A549 (cell line): ENCODE results near the gene RING1. TPM values are rescaled to one million over a fixed set of nuclear protein-coding genes. Genes with fewer than 3 reads are reported as not detected.

ENCODE experiments used
- ATAC-seq, 2 experiments: fragments of 200-7000 bp in 1 of 2; fragments of >200 bp in 1 of 2; cut with Nextera tagmentation in 1 of 2; cut with Tn5 transposase in 1 of 2; 3 replicates each; pipeline versions ENCODE4 v1.8.0 to v1.9.1; 2018 to 2020; ENCODE audit warnings: mild to moderate bottlenecking in 1 of 2, moderate library complexity in 1 of 2
- CTCF ChIA-PET: fragments of 300-600 bp; sonication (Branson Sonifier 250); formaldehyde crosslinking; extraction: SDS; loops from one replicate; lab custom pipeline; 2021; ENCODE audit warnings: antibody characterized with exemption, inconsistent platforms; lab: Yijun Ruan, JAX
- POLR2A ChIA-PET: fragments of 350-600 bp; formaldehyde crosslinking; extraction: SDS; loops from one replicate; lab custom pipeline; 2021; ENCODE audit warnings: antibody characterized with exemption, inconsistent platforms; lab: Yijun Ruan, JAX
- DNase-seq, 2 experiments: peaks; one replicate each; pipeline versions ENCODE4 v3.0.0 to v3.0.0-alpha.2; 2011 to 2016; ENCODE audit warnings: low read depth in 1 of 2, low spot score in 1 of 2
- FAIRE-seq: peaks from 2 replicates; lab custom pipeline; 2011; peaks lifted over from hg19 to GRCh38; lab: Jason Lieb, UNC
- H3K27ac ChIP-seq, 2 experiments: fragments of >200 bp; sonication (Bioruptor Twin); formaldehyde crosslinking; 3 replicates each; pipeline ENCODE4 v1.5.1; 2016 to 2017
- H3K4me1 ChIP-seq: fragments of >200 bp; sonication (Bioruptor Twin); formaldehyde crosslinking; 3 replicates; pipeline ENCODE4 v1.6.1; 2016
- H3K4me2 ChIP-seq: fragments of >200 bp; sonication (Bioruptor Twin); formaldehyde crosslinking; 3 replicates; pipeline ENCODE4 v1.6.1; 2016
- H3K4me3 ChIP-seq: fragments of >200 bp; sonication (Bioruptor Twin); formaldehyde crosslinking; 3 replicates; pipeline ENCODE4 v1.5.1; 2016
- H3K9me3 ChIP-seq: fragments of >200 bp; sonication (Bioruptor Twin); formaldehyde crosslinking; 3 replicates; pipeline ENCODE4 v1.6.1; 2016
- CBX2 ChIP-seq: fragments of 200-600 bp; sonication (generic); IDR thresholded peaks from 2 replicates; pipeline ENCODE4 v1.6.1; 2016; ENCODE audit warnings: low read depth, mild to moderate bottlenecking, borderline replicate concordance
- CEBPB ChIP-seq, 2 experiments: fragments of >200 bp in 1 of 2; sonication (Bioruptor Twin) in 1 of 2; formaldehyde crosslinking in 1 of 2; IDR thresholded peaks; 2 replicates each; pipeline ENCODE4 v1.6.1; 2012 to 2016
- CHD2 ChIP-seq: fragments of 150-350 bp; IDR thresholded peaks from 2 replicates; pipeline ENCODE4 v1.6.1; 2014; ENCODE audit warnings: low read length; ENCODE audit not compliant: partially characterized antibody
- EHF ChIP-seq: fragments of 250-450 bp; sonication (Bioruptor Pico); IDR thresholded peaks from 2 replicates; pipeline ENCODE4 v1.5.0; 2020; ENCODE audit warnings: mild to moderate bottlenecking
- EHMT2 ChIP-seq: fragments of 200-600 bp; sonication (generic); IDR thresholded peaks from 2 replicates; pipeline ENCODE4 v1.6.1; 2016; ENCODE audit warnings: antibody characterized with exemption, low read depth, mild to moderate bottlenecking, moderate library complexity
- FOSB ChIP-seq: fragments of 250-450 bp; sonication (Bioruptor Pico); IDR thresholded peaks from 2 replicates; pipeline ENCODE4 v1.5.0; 2020; ENCODE audit warnings: mild to moderate bottlenecking, moderate library complexity
- FOXS1 ChIP-seq: fragments of 250-450 bp; sonication (Bioruptor Pico); IDR thresholded peaks from 2 replicates; pipeline ENCODE4 v1.5.0; 2020; ENCODE audit warnings: mild to moderate bottlenecking, moderate library complexity
- HDAC2 ChIP-seq: fragments of 200-600 bp; sonication (generic); IDR thresholded peaks from 2 replicates; pipeline ENCODE4 v1.6.1; 2016
- HEYL ChIP-seq: fragments of 250-450 bp; sonication (Bioruptor Pico); IDR thresholded peaks from 2 replicates; pipeline ENCODE4 v1.8.0; 2021; ENCODE audit warnings: mild to moderate bottlenecking, moderate library complexity
- HOXA7 ChIP-seq: fragments of 250-450 bp; sonication (Bioruptor Pico); IDR thresholded peaks from 2 replicates; pipeline ENCODE4 v1.5.0; 2020; ENCODE audit warnings: mild to moderate bottlenecking, moderate library complexity
- HOXB5 ChIP-seq: fragments of 250-450 bp; sonication (Bioruptor Pico); IDR thresholded peaks from 2 replicates; pipeline ENCODE4 v1.5.0; 2020; ENCODE audit warnings: mild to moderate bottlenecking, moderate library complexity
- JUN ChIP-seq, 2 experiments: fragments of >200 bp; sonication (Bioruptor Twin); formaldehyde crosslinking; IDR thresholded peaks; 2 replicates in 1 of 2; 3 replicates in 1 of 2; pipeline ENCODE4 v1.6.1; 2016 to 2017
- KDM1A ChIP-seq: fragments of 200-600 bp; sonication (generic); IDR thresholded peaks from 2 replicates; pipeline ENCODE4 v1.6.1; 2016; ENCODE audit warnings: low read depth, mild to moderate bottlenecking
- MYC ChIP-seq: IDR thresholded peaks from 2 replicates; pipeline ENCODE4 v1.6.1; 2012; ENCODE audit warnings: mild to moderate bottlenecking, inconsistent platforms, low read length, improper control_type of control experiment, borderline replicate concordance
- NFE2L2 ChIP-seq: fragments of 150-350 bp; conservative IDR thresholded peaks from 2 replicates; pipeline ENCODE4 v1.6.1; 2014; ENCODE audit warnings: low read length
- PHF8 ChIP-seq: fragments of 200-600 bp; sonication (generic); IDR thresholded peaks from 2 replicates; pipeline ENCODE4 v1.6.1; 2016; ENCODE audit warnings: low read depth, mild to moderate bottlenecking, antibody characterized with exemption, moderate library complexity, borderline replicate concordance
- RAD21 ChIP-seq, 2 experiments: fragments of >200 bp in 1 of 2; sonication (Bioruptor Twin) in 1 of 2; formaldehyde crosslinking in 1 of 2; IDR thresholded peaks in 1 of 2; conservative IDR thresholded peaks in 1 of 2; 2 replicates in 1 of 2; 3 replicates in 1 of 2; pipeline ENCODE4 v1.6.1; 2012 to 2018; ENCODE audit warnings: inconsistent platforms in 1 of 2
- RFX5 ChIP-seq: fragments of 450-650 bp; IDR thresholded peaks from 2 replicates; pipeline ENCODE4 v1.7.1; 2014; ENCODE audit warnings: antibody characterized with exemption, mild to moderate bottlenecking, moderate library complexity
- RNF2 ChIP-seq: fragments of 200-600 bp; sonication (generic); IDR thresholded peaks from 2 replicates; pipeline ENCODE4 v1.6.1; 2016; ENCODE audit warnings: low read depth, mild to moderate bottlenecking, antibody characterized with exemption, moderate library complexity, borderline replicate concordance
- TFCP2L1 ChIP-seq: fragments of 250-450 bp; sonication (Bioruptor Pico); IDR thresholded peaks from 2 replicates; pipeline ENCODE4 v1.5.0; 2021; ENCODE audit warnings: mild to moderate bottlenecking
- ZC3H11A ChIP-seq: fragments of 450-650 bp; IDR thresholded peaks from 2 replicates; pipeline ENCODE4 v1.6.1; 2014; ENCODE audit warnings: antibody characterized with exemption, mild to moderate bottlenecking
- ZNF302 ChIP-seq: fragments of 250-450 bp; sonication (Bioruptor Pico); IDR thresholded peaks from 2 replicates; pipeline ENCODE4 v1.9.0; 2021; ENCODE audit warnings: inconsistent platforms, mild to moderate bottlenecking, moderate library complexity
- WGBS: methylation state at CpG from one replicate; pipeline ENCODE4 v1.1.6; 2017; ENCODE audit errors: missing lambda C conversion rate; 5-methylcytosine and 5-hydroxymethylcytosine counted together
- polyA plus RNA-seq, 4 experiments: library from polyadenylated mRNA; depleted of rRNA in 3 of 4; stranded (reverse); fragments of >200 nt; fragmentation: RNase III in 1 of 4; extraction: RNeasy Plus Mini Kit Qiagen cat#74134 plus additional on column Dnase treatment in 1 of 4; gene quantifications; 2 replicates in 3 of 4; 3 replicates in 1 of 4; pipeline ENCODE4 v1.2.3, GENCODE V29; 2011 to 2017
- TF ChIP-seq, protein P1 (sequence below): fragments of 200-600 bp; sonication (generic); IDR thresholded peaks from 2 replicates; pipeline ENCODE4 v1.6.1; 2016; ENCODE audit warnings: antibody characterized with exemption, mild to moderate bottlenecking, moderate library complexity
- TF ChIP-seq, protein P2 (sequence below): fragments of 150-350 bp; IDR thresholded peaks from 2 replicates; pipeline ENCODE4 v1.6.1; 2014; ENCODE audit warnings: low read depth, mild to moderate bottlenecking, low read length
- TF ChIP-seq, protein P3 (sequence below): fragments of 250-450 bp; sonication (Bioruptor Pico); IDR thresholded peaks from 2 replicates; pipeline ENCODE4 v1.5.0; 2020; ENCODE audit warnings: low read depth, mild to moderate bottlenecking, moderate library complexity
- TF ChIP-seq, protein P4 (sequence below): fragments of >200 bp; sonication (Bioruptor Twin); formaldehyde crosslinking; IDR thresholded peaks from 3 replicates; pipeline ENCODE4 v1.6.1; 2016
- TF ChIP-seq, protein P5 (sequence below): IDR thresholded peaks from 2 replicates; pipeline ENCODE4 v1.6.1; 2012; ENCODE audit warnings: low read depth, borderline replicate concordance
- TF ChIP-seq, protein P6 (sequence below): fragments of >200 bp; sonication (Bioruptor Twin); formaldehyde crosslinking; IDR thresholded peaks from 3 replicates; pipeline ENCODE4 v1.5.1; 2016

RING1 gene
- polyA plus RNA-seq, 2 of the 4 experiments (the other 2 are of a cell fraction): 12.7 to 35.0 TPM

DNA sequence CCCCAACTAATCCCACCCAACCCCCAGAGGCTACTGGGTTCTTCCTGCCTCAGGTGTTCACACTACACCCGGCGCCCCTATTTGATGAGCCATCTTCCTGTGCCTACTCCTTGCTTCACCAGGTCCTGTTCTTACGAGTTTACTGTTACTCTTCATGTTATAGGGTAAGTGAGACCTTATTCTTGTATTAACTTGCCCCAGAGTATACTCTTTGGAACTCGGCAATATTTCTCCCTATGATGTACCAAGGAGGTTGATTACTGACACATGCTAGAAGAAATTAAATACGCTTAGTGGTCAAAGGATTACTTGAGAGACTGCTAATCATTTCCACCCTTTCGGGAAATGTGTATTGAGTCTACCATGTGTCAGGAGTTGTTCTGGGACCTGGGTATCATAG is 8.9 kb downstream of the RING1 start:
- ChIA-PET POLR2A (no interaction called here), CTCF (no interaction called here)
- FAIRE-seq: no peak
- no peak for ATAC-seq
- no peak for DNase-seq
- WGBS: 74% methylated on average over 6 of the region's 6 CpGs
- H3K9me3 ChIP-seq: no peaks in the 10 kb centered on the region
- H3K4me1 ChIP-seq: no peaks in the 10 kb centered on the region
- H3K4me3 ChIP-seq: no peak overlapping the region
- TF ChIP-seq ZNF302 (CRISPR knock-in tag): no peak
- no peak for TF ChIP-seq CEBPB (IDR thresholded peaks at IDR 0.05)
- TF ChIP-seq FOXS1 (CRISPR knock-in tag): no peak
- TF ChIP-seq, protein P1, sequence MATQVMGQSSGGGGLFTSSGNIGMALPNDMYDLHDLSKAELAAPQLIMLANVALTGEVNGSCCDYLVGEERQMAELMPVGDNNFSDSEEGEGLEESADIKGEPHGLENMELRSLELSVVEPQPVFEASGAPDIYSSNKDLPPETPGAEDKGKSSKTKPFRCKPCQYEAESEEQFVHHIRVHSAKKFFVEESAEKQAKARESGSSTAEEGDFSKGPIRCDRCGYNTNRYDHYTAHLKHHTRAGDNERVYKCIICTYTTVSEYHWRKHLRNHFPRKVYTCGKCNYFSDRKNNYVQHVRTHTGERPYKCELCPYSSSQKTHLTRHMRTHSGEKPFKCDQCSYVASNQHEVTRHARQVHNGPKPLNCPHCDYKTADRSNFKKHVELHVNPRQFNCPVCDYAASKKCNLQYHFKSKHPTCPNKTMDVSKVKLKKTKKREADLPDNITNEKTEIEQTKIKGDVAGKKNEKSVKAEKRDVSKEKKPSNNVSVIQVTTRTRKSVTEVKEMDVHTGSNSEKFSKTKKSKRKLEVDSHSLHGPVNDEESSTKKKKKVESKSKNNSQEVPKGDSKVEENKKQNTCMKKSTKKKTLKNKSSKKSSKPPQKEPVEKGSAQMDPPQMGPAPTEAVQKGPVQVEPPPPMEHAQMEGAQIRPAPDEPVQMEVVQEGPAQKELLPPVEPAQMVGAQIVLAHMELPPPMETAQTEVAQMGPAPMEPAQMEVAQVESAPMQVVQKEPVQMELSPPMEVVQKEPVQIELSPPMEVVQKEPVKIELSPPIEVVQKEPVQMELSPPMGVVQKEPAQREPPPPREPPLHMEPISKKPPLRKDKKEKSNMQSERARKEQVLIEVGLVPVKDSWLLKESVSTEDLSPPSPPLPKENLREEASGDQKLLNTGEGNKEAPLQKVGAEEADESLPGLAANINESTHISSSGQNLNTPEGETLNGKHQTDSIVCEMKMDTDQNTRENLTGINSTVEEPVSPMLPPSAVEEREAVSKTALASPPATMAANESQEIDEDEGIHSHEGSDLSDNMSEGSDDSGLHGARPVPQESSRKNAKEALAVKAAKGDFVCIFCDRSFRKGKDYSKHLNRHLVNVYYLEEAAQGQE: no peak
- TF ChIP-seq CBX2: no peak
- TF ChIP-seq NFE2L2: no peak
- TF ChIP-seq ZC3H11A: no peak
- TF ChIP-seq HDAC2: no peak
- TF ChIP-seq FOSB (CRISPR knock-in tag): no peak
- TF ChIP-seq EHF: no peak
- no peak for TF ChIP-seq TFCP2L1 (CRISPR knock-in tag)
- TF ChIP-seq RAD21 (conservative IDR thresholded peaks at IDR 0.05 in 1 of 2, IDR thresholded peaks at IDR 0.05 in 1 of 2): no peak
- TF ChIP-seq HOXB5 (CRISPR knock-in tag): no peak
- no peak for TF ChIP-seq JUN (IDR thresholded peaks at IDR 0.05)
- TF ChIP-seq EHMT2: no peak
- no peak overlapping the region for H3K4me2 ChIP-seq
- no peak overlapping the region for H3K27ac ChIP-seq

DNA sequence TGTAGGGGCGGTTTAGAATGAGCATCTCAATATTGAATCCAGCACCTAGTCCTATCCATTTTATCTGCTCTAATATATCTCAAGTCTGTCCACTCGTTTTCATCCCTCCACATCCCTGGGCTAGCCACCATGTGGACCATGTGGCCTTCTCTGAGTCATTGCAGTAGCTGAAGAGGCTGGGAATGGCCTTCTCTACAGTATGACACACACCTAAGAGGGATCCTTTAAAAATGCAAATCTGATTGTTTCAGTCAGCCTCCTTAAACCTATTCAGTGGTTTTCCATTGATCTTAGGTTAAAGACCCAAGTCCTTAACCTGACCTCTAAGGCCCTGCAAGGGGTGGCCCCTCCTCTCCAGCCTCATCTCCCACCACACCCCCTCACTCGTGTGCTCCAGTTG is 9.4 kb downstream of the RING1 start:
- WGBS: 37% methylated on average over 3 of the region's 3 CpGs
- DNase-seq (no peak), FAIRE-seq (no peak), ATAC-seq (no peak)
- no peak overlapping the region for H3K27ac ChIP-seq
- no peak for TF ChIP-seq PHF8
- TF ChIP-seq, protein P2, sequence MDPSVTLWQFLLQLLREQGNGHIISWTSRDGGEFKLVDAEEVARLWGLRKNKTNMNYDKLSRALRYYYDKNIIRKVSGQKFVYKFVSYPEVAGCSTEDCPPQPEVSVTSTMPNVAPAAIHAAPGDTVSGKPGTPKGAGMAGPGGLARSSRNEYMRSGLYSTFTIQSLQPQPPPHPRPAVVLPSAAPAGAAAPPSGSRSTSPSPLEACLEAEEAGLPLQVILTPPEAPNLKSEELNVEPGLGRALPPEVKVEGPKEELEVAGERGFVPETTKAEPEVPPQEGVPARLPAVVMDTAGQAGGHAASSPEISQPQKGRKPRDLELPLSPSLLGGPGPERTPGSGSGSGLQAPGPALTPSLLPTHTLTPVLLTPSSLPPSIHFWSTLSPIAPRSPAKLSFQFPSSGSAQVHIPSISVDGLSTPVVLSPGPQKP: no peak
- TF ChIP-seq CHD2: no peak
- no peak for TF ChIP-seq MYC
- TF ChIP-seq RNF2: no peak
- TF ChIP-seq, protein P3, sequence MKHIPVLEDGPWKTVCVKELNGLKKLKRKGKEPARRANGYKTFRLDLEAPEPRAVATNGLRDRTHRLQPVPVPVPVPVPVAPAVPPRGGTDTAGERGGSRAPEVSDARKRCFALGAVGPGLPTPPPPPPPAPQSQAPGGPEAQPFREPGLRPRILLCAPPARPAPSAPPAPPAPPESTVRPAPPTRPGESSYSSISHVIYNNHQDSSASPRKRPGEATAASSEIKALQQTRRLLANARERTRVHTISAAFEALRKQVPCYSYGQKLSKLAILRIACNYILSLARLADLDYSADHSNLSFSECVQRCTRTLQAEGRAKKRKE (CRISPR knock-in tag): no peak
- TF ChIP-seq, protein P4, sequence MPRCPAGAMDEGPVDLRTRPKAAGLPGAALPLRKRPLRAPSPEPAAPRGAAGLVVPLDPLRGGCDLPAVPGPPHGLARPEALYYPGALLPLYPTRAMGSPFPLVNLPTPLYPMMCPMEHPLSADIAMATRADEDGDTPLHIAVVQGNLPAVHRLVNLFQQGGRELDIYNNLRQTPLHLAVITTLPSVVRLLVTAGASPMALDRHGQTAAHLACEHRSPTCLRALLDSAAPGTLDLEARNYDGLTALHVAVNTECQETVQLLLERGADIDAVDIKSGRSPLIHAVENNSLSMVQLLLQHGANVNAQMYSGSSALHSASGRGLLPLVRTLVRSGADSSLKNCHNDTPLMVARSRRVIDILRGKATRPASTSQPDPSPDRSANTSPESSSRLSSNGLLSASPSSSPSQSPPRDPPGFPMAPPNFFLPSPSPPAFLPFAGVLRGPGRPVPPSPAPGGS: no peak
- TF ChIP-seq, protein P5, sequence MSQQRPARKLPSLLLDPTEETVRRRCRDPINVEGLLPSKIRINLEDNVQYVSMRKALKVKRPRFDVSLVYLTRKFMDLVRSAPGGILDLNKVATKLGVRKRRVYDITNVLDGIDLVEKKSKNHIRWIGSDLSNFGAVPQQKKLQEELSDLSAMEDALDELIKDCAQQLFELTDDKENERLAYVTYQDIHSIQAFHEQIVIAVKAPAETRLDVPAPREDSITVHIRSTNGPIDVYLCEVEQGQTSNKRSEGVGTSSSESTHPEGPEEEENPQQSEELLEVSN: no peak
- TF ChIP-seq EHF: no peak
- TF ChIP-seq RAD21 (conservative IDR thresholded peaks at IDR 0.05 in 1 of 2, IDR thresholded peaks at IDR 0.05 in 1 of 2): no peak
- TF ChIP-seq KDM1A: no peak
- TF ChIP-seq, protein P6, sequence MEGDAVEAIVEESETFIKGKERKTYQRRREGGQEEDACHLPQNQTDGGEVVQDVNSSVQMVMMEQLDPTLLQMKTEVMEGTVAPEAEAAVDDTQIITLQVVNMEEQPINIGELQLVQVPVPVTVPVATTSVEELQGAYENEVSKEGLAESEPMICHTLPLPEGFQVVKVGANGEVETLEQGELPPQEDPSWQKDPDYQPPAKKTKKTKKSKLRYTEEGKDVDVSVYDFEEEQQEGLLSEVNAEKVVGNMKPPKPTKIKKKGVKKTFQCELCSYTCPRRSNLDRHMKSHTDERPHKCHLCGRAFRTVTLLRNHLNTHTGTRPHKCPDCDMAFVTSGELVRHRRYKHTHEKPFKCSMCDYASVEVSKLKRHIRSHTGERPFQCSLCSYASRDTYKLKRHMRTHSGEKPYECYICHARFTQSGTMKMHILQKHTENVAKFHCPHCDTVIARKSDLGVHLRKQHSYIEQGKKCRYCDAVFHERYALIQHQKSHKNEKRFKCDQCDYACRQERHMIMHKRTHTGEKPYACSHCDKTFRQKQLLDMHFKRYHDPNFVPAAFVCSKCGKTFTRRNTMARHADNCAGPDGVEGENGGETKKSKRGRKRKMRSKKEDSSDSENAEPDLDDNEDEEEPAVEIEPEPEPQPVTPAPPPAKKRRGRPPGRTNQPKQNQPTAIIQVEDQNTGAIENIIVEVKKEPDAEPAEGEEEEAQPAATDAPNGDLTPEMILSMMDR: no peak
- TF ChIP-seq JUN (IDR thresholded peaks at IDR 0.05): no peak
- TF ChIP-seq HOXA7: no peak
- TF ChIP-seq RFX5: no peak
- no peak for TF ChIP-seq HEYL (CRISPR knock-in tag)
- ChIA-PET POLR2A (no interaction called here), CTCF (interaction anchor here (1.3 kb wide), 1 partner anchor 20 kb away, joined by 4 read pairs; no protein-coding TSS in a partner anchor)
- H3K4me2 ChIP-seq: no peak overlapping the region
- H3K9me3 ChIP-seq: no peaks in the 10 kb centered on the region
- H3K4me1 ChIP-seq: no peaks in the 10 kb centered on the region
- H3K4me3 ChIP-seq: no peak overlapping the region
